Embryonic facial prominence (tissue), 1 donor: Measurements from ENCODE around the gene RASL11A.
"Not testable (repeated sequence)": the region's sequence is repeated elsewhere in the genome, so short reads cannot be mapped to it uniquely, and the experiment has no call there.

ENCODE experiments used
- DNase-seq: peaks from one replicate; pipeline ENCODE4 v3.0.0-alpha.2; 2016; ENCODE audit errors: extremely low spot score

The RASL11A gene

GRCh38 chr13:27267596-27267995 lies 3.0 kb upstream of the RASL11A start:
- DNase-seq: no peak

GRCh38 chr13:27269114-27269665 lies 1.4 kb upstream of the RASL11A start:
- DNase-seq: no peak

GRCh38 chr13:27271570-27272096 lies 1.0 kb downstream of the RASL11A start:
- no peak for DNase-seq

- DNase-seq: no peak
Measured at GRCh38 chr13:27273658-27274425, 3.2 kb downstream of the RASL11A start.

- no peak for DNase-seq
Measured at GRCh38 chr13:27274631-27275030, 4.0 kb downstream of the RASL11A start.

- DNase-seq: no peak
Measured at GRCh38 chr13:27276188-27276587, 5.6 kb downstream of the RASL11A start.

GRCh38 chr13:27279506-27279905 lies 8.9 kb downstream of the RASL11A start:
- no peak for DNase-seq

- DNase-seq: no peak
Measured at GRCh38 chr13:27280009-27280656, 9.5 kb downstream of the RASL11A start.

- DNase-seq: no peak
Measured at GRCh38 chr13:27280841-27281240, 10.2 kb downstream of the RASL11A start.

GRCh38 chr13:27281420-27281819 lies 10.8 kb downstream of the RASL11A start:
- no peak for DNase-seq

- DNase-seq: no peak
Measured at GRCh38 chr13:27283906-27284493, 13.4 kb downstream of the RASL11A start.

GRCh38 chr13:27288392-27288791 lies 17.8 kb downstream of the RASL11A start:
- DNase-seq: no peak

GRCh38 chr13:27289011-27289665 lies 18.5 kb downstream of the RASL11A start:
- no peak for DNase-seq

- no peak for DNase-seq
Measured at GRCh38 chr13:27290715-27291114, 20.1 kb downstream of the RASL11A start.

GRCh38 chr13:27291967-27292366 lies 21.3 kb downstream of the RASL11A start:
- not testable (repeated sequence) for DNase-seq

- DNase-seq: no peak
Measured at GRCh38 chr13:27293076-27293691, 22.6 kb downstream of the RASL11A start.

- DNase-seq: no peak
Measured at GRCh38 chr13:27293873-27294515, 23.4 kb downstream of the RASL11A start.

- DNase-seq: no peak
Measured at GRCh38 chr13:27295096-27295495, 24.5 kb downstream of the RASL11A start.

- no peak for DNase-seq
Measured at GRCh38 chr13:27295660-27296059, 25.0 kb downstream of the RASL11A start.

- no peak for DNase-seq
Measured at GRCh38 chr13:27296496-27296895, 25.9 kb downstream of the RASL11A start.

- DNase-seq: no peak
Measured at GRCh38 chr13:27298849-27299248, 28.2 kb downstream of the RASL11A start.
